Mucosa of stomach (tissue), 1 donor: Measurements from ENCODE around the gene GLI3.

Source experiments
- H3K27me3 ChIP-seq: one replicate; pipeline ENCODE4 v1.7.0; 2013; ENCODE audit warnings: mild to moderate bottlenecking, low read length; ENCODE audit not compliant: control insufficient read depth, insufficient read depth
- H3K36me3 ChIP-seq: one replicate; pipeline ENCODE4 v1.7.0; 2013; ENCODE audit warnings: low read length; ENCODE audit not compliant: control insufficient read depth, insufficient read depth
- H3K4me1 ChIP-seq: one replicate; pipeline ENCODE4 v1.7.0; 2013; ENCODE audit warnings: mild to moderate bottlenecking, low read length; ENCODE audit not compliant: control insufficient read depth, insufficient read depth
- H3K4me3 ChIP-seq: one replicate; pipeline ENCODE4 v1.7.0; 2013; ENCODE audit warnings: low read length
- H3K9ac ChIP-seq: one replicate; pipeline ENCODE4 v1.7.0; 2013; ENCODE audit warnings: mild to moderate bottlenecking, low read length, moderate library complexity
- H3K9me3 ChIP-seq: one replicate; pipeline ENCODE4 v1.7.0; 2013; ENCODE audit warnings: mild to moderate bottlenecking, low read length, moderate library complexity; ENCODE audit not compliant: control insufficient read depth
- donor health status: Pancreatic carcinoma.

The GLI3 gene

GRCh38 chr7:42024537-42024936 is 212.5 kb downstream of the GLI3 start:
- no peaks in the 10 kb centered on the region for H3K4me1 ChIP-seq
- H3K9ac ChIP-seq = no peak overlapping the region
- no peaks in the 10 kb centered on the region for H3K36me3 ChIP-seq
- H3K27me3 ChIP-seq = no peaks in the 10 kb centered on the region
- H3K4me3 ChIP-seq = no peak overlapping the region
- H3K9me3 ChIP-seq = no peaks in the 10 kb centered on the region

GRCh38 chr7:42023262-42023661 is 213.7 kb downstream of the GLI3 start:
- Histone ChIP-seq H3K4me3 (no peak overlapping the region), H3K36me3 (no peaks in the 10 kb centered on the region), H3K27me3 (no peaks in the 10 kb centered on the region), H3K9me3 (no peaks in the 10 kb centered on the region), H3K4me1 (no peaks in the 10 kb centered on the region), H3K9ac (no peak overlapping the region)

GRCh38 chr7:42022791-42023190 is 214.2 kb downstream of the GLI3 start:
- Histone ChIP-seq H3K9me3 (no peaks in the 10 kb centered on the region), H3K4me1 (no peaks in the 10 kb centered on the region), H3K36me3 (no peaks in the 10 kb centered on the region), H3K9ac (no peak overlapping the region), H3K27me3 (no peaks in the 10 kb centered on the region), H3K4me3 (no peak overlapping the region)

GRCh38 chr7:42022056-42022455 is 215.0 kb downstream of the GLI3 start:
- Histone ChIP-seq H3K9me3 (no peaks in the 10 kb centered on the region), H3K27me3 (no peaks in the 10 kb centered on the region), H3K4me1 (no peaks in the 10 kb centered on the region), H3K9ac (no peak overlapping the region), H3K4me3 (no peak overlapping the region), H3K36me3 (no peaks in the 10 kb centered on the region)

GRCh38 chr7:42021631-42022030 is 215.4 kb downstream of the GLI3 start:
- Histone ChIP-seq H3K27me3 (no peaks in the 10 kb centered on the region), H3K36me3 (no peaks in the 10 kb centered on the region), H3K9ac (no peak overlapping the region), H3K4me3 (no peak overlapping the region), H3K9me3 (no peaks in the 10 kb centered on the region), H3K4me1 (no peaks in the 10 kb centered on the region)

- no peaks in the 10 kb centered on the region for H3K36me3 ChIP-seq
- no peak overlapping the region for H3K4me3 ChIP-seq
- H3K9me3 ChIP-seq = no peaks in the 10 kb centered on the region
- H3K27me3 ChIP-seq = no peaks in the 10 kb centered on the region
- H3K9ac ChIP-seq = no peak overlapping the region
- no peaks in the 10 kb centered on the region for H3K4me1 ChIP-seq
Measured at GRCh38 chr7:42020061-42020460, 216.9 kb downstream of the GLI3 start.

GRCh38 chr7:42017349-42017986 is 219.5 kb downstream of the GLI3 start:
- H3K36me3 ChIP-seq = no peaks in the 10 kb centered on the region

GRCh38 chr7:42016517-42016916 is 220.5 kb downstream of the GLI3 start:
- Histone ChIP-seq H3K27me3 (no peaks in the 10 kb centered on the region), H3K9ac (no peak overlapping the region), H3K4me1 (no peaks in the 10 kb centered on the region), H3K4me3 (no peak overlapping the region), H3K9me3 (no peaks in the 10 kb centered on the region), H3K36me3 (no peaks in the 10 kb centered on the region)

More at GRCh38 chr7:42017349-42017986, 219.5 kb downstream of the GLI3 start:
- H3K9me3 ChIP-seq = no peaks in the 10 kb centered on the region
- H3K4me1 ChIP-seq = no peaks in the 10 kb centered on the region
- H3K9ac ChIP-seq = no peak overlapping the region
- no peaks in the 10 kb centered on the region for H3K27me3 ChIP-seq
- H3K4me3 ChIP-seq = no peak overlapping the region

- H3K36me3 ChIP-seq = no peaks in the 10 kb centered on the region
- H3K4me1 ChIP-seq = no peaks in the 10 kb centered on the region
- no peak overlapping the region for H3K4me3 ChIP-seq
- H3K9ac ChIP-seq = no peak overlapping the region
- no peaks in the 10 kb centered on the region for H3K9me3 ChIP-seq
- H3K27me3 ChIP-seq = no peaks in the 10 kb centered on the region
Measured at GRCh38 chr7:42014625-42015618, 222.1 kb downstream of the GLI3 start.

GRCh38 chr7:42012786-42013360 is 224.1 kb downstream of the GLI3 start:
- H3K27me3 ChIP-seq = no peaks in the 10 kb centered on the region
- no peaks in the 10 kb centered on the region for H3K36me3 ChIP-seq
- no peak overlapping the region for H3K4me3 ChIP-seq
- no peaks in the 10 kb centered on the region for H3K9me3 ChIP-seq
- no peaks in the 10 kb centered on the region for H3K4me1 ChIP-seq
- no peak overlapping the region for H3K9ac ChIP-seq

- Histone ChIP-seq H3K27me3 (no peaks in the 10 kb centered on the region), H3K36me3 (no peaks in the 10 kb centered on the region), H3K4me1 (no peaks in the 10 kb centered on the region), H3K9ac (no peak overlapping the region), H3K4me3 (no peak overlapping the region), H3K9me3 (no peaks in the 10 kb centered on the region)
Measured at GRCh38 chr7:42012313-42012712, 224.7 kb downstream of the GLI3 start.

GRCh38 chr7:42011846-42012245 is 225.2 kb downstream of the GLI3 start:
- H3K4me3 ChIP-seq = no peak overlapping the region
- H3K4me1 ChIP-seq = no peaks in the 10 kb centered on the region
- no peaks in the 10 kb centered on the region for H3K27me3 ChIP-seq
- H3K9me3 ChIP-seq = no peaks in the 10 kb centered on the region
- no peak overlapping the region for H3K9ac ChIP-seq
- H3K36me3 ChIP-seq = no peaks in the 10 kb centered on the region
